ENCODE results near the gene MYH11.
"Not testable (repeated sequence)": the region's sequence is repeated elsewhere in the genome, so short reads cannot be mapped to it uniquely, and the experiment has no call there.

Gene MYH11

GRCh38 chr16:15677447-15677846 lies 179.4 kb downstream of the MYH11 start:
- no peak for TF ChIP-seq CTCF (IDR thresholded peaks at IDR 0.05; ENCODE audit: extremely low read depth, insufficient read depth, missing control alignments)
- no peak for DNase-seq (ENCODE audit: low spot score)
- in situ Hi-C loops (cut with MboI; ENCODE audit: low pct_unique_long_range_greater_than_20kb, low sequenced_read_pairs, unreplicated experiment): no loop called here

DNA sequence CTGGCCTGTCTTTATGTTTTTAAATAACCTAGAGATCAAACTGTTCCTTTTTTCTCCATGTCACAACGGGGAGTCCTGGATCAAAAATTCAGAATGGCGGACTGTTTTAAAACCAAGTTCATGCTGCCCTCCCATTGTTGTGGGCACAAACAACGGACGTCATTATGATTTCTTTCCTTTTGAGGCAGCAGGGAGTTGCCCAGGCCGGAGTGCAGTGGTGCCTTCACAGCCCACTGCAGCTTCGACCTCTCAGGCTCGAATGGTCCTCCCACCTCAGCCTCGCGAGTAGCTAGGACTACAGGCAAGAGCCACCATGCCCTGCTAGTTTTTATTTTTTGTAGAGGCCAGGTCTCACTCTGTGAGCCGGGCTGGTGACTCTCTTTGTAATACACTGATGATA lies 180.3 kb downstream of the MYH11 start:
- DNase-seq (ENCODE audit: low spot score): no peak
- TF ChIP-seq CTCF (IDR thresholded peaks at IDR 0.05; ENCODE audit: extremely low read depth, insufficient read depth, missing control alignments): no peak
- in situ Hi-C loops (cut with MboI; ENCODE audit: low pct_unique_long_range_greater_than_20kb, low sequenced_read_pairs, unreplicated experiment): no loop called here

GRCh38 chr16:15674571-15674970 lies 182.3 kb downstream of the MYH11 start:
- no peak for DNase-seq (ENCODE audit: low spot score)
- TF ChIP-seq CTCF (IDR thresholded peaks at IDR 0.05; ENCODE audit: extremely low read depth, insufficient read depth, missing control alignments): no peak
- in situ Hi-C loops (cut with MboI; ENCODE audit: low pct_unique_long_range_greater_than_20kb, low sequenced_read_pairs, unreplicated experiment): no loop called here

- TF ChIP-seq CTCF (IDR thresholded peaks at IDR 0.05; ENCODE audit: extremely low read depth, insufficient read depth, missing control alignments): no peak
- no peak for DNase-seq (ENCODE audit: low spot score)
- in situ Hi-C loops (cut with MboI; ENCODE audit: low pct_unique_long_range_greater_than_20kb, low sequenced_read_pairs, unreplicated experiment): no loop called here
Measured at GRCh38 chr16:15672514-15673167, 184.2 kb downstream of the MYH11 start.

- in situ Hi-C loops (cut with MboI; ENCODE audit: low pct_unique_long_range_greater_than_20kb, low sequenced_read_pairs, unreplicated experiment); DNase-seq (ENCODE audit: low spot score): not testable (repeated sequence)
Measured at GRCh38 chr16:15672127-15672513, 184.7 kb downstream of the MYH11 start.

DNA sequence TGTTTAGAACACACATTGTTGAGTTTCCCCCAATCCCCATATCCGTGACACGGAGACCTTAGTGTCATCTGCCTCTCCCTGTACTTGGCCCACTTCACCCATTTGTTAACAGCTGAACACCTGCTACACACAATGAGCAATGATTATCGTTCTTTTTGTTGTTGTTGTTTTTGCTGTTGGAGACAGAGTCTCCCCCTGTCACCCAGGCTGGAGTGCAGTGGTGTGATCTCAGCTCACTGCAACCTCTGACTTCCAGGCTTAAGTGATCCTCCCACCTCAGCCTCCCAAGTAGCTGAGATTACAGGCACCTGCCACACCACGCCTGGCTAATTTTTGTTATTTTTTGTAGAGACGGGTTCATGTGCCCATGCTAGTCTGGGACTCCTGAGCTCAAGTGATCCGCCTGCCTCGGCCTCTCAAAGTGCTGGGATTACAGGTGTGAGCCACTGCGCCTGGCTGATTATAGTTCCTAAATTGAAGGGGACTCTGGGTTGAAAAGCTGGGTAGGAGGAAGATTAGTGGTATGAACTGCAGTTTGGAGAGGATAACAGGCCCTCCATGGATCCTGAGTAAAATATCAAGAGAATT lies 185.2 kb downstream of the MYH11 start:
- DNase-seq (ENCODE audit: low spot score): no peak
- in situ Hi-C loops (cut with MboI; ENCODE audit: low pct_unique_long_range_greater_than_20kb, low sequenced_read_pairs, unreplicated experiment): no loop called here
- TF ChIP-seq CTCF (IDR thresholded peaks at IDR 0.05; ENCODE audit: extremely low read depth, insufficient read depth, missing control alignments): no peak

DNA sequence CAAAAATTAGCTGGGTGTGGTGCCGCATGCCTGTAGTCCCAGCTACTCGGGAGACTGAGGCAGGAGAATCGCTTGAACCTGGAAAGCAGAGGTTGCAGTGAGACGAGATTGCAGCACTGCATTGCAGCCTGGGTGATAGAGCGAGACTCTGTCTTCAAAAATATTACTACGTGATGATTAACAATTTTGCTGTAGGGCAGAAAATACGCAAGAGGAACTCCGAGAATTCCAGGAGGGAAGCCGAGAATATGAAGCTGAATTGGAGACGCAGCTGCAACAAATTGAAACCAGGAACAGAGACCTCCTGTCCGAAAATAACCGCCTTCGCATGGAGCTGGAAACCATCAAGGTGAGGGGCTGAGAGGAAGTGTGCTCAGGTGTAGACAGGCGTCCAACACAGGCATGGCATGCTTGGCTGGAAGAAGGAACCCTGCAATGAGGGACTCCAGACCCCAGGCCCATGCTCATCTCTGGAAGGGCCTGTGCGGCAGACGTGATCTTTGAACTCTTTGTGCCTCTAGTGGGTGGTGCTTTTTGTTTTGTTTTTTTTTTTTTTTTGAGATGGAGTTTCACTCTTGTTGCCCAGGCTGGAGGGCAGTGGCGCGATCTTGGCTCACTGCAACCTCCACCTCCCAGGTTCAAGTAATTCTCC lies 189.6 kb downstream of the MYH11 start:
- DNase-seq (ENCODE audit: low spot score): no peak
- in situ Hi-C loops (cut with MboI; ENCODE audit: low pct_unique_long_range_greater_than_20kb, low sequenced_read_pairs, unreplicated experiment): no loop called here
- no peak for TF ChIP-seq CTCF (IDR thresholded peaks at IDR 0.05; ENCODE audit: extremely low read depth, insufficient read depth, missing control alignments)
